Upper lobe of right lung (tissue), 1 donor: ENCODE data around the gene INPP5K. TPM values are rescaled to one million over a fixed set of nuclear protein-coding genes. Genes with fewer than 3 reads are reported as not detected.

Experiments used
- ATAC-seq: fragments of 200-7000 bp; cut with Tn5 transposase; one replicate; pipeline ENCODE4 v1.9.1; 2020; ENCODE audit warnings: mild to moderate bottlenecking, moderate library complexity
- DNase-seq: peaks from one replicate; pipeline ENCODE4 v3.0.0-alpha.2; 2020
- H3K27ac ChIP-seq: fragments of 200-600 bp; one replicate; pipeline ENCODE4 v1.8.0; 2022
- H3K27me3 ChIP-seq: fragments of 200-600 bp; one replicate; pipeline ENCODE4 v1.8.0; 2022; ENCODE audit warnings: mild to moderate bottlenecking
- H3K36me3 ChIP-seq: fragments of 200-600 bp; one replicate; pipeline ENCODE4 v1.8.0; 2022
- H3K4me1 ChIP-seq: fragments of 200-600 bp; one replicate; pipeline ENCODE4 v1.8.0; 2022
- H3K4me3 ChIP-seq: fragments of 200-600 bp; one replicate; pipeline ENCODE4 v1.8.0; 2022; ENCODE audit warnings: mild to moderate bottlenecking
- H3K9me3 ChIP-seq: fragments of 200-600 bp; one replicate; pipeline ENCODE4 v1.8.0; 2022
- CTCF ChIP-seq: fragments of 200-600 bp; IDR thresholded peaks from one replicate; pipeline ENCODE4 v1.8.0; 2022; ENCODE audit warnings: antibody characterized with exemption
- intact Hi-C: fragments of 100-400 bp; cut with DNase I; formaldehyde crosslinking; loops from one replicate; pipeline ENCODE4 v1.11.0; 2022
- total RNA-seq: library from RNA; stranded (reverse); fragmentation: NEBNext Ultra II Directional; extraction: Animal tissue kit (Norgen Biotek cat#: 25700); gene quantifications from one replicate; pipeline ENCODE4 v1.2.1, GENCODE V29; 2021
- donor health status: DM: no; HTN: yes; CAD: no; lungs with severe emphysema.

The INPP5K gene
- total RNA-seq, 1 donor from 2014 or later, result 69.8 TPM

GRCh38 chr17:1557355-1558095, 41.1 kb upstream of the INPP5K start:
- TF ChIP-seq CTCF, result no peak
- H3K9me3 ChIP-seq, result no peaks in the 10 kb centered on the region
- intact Hi-C loops, result no loop called here
- no peak overlapping the region for H3K4me3 ChIP-seq
- no peak overlapping the region for H3K27ac ChIP-seq
- H3K4me1 ChIP-seq, result peaks cover 66% of the 10 kb centered on the region
- ATAC-seq (no peak), DNase-seq (no peak)
- H3K27me3 ChIP-seq, result no peaks in the 10 kb centered on the region
- H3K36me3 ChIP-seq, result peaks cover 13% of the 10 kb centered on the region

- Histone ChIP-seq H3K27me3 (no peaks in the 10 kb centered on the region), H3K4me1 (peaks cover 58% of the 10 kb centered on the region), H3K36me3 (peaks cover 30% of the 10 kb centered on the region), H3K9me3 (no peaks in the 10 kb centered on the region), H3K4me3 (no peak overlapping the region), H3K27ac (peak overlapping the region; percentile 11)
- no peak for DNase-seq
- TF ChIP-seq CTCF, result no peak
- peak; percentile 46 for ATAC-seq
- intact Hi-C loops, result no loop called here
These were observed 39.4 kb upstream of the INPP5K start for GRCh38 chr17:1555651-1556471.

GRCh38 chr17:1554751-1555540, 38.5 kb upstream of the INPP5K start:
- DNase-seq (no peak), ATAC-seq (no peak)
- no peak for TF ChIP-seq CTCF
- no peak overlapping the region for H3K4me3 ChIP-seq
- peaks cover 39% of the 10 kb centered on the region for H3K36me3 ChIP-seq
- H3K27me3 ChIP-seq, result no peaks in the 10 kb centered on the region
- H3K4me1 ChIP-seq, result peaks cover 48% of the 10 kb centered on the region
- H3K9me3 ChIP-seq, result no peaks in the 10 kb centered on the region
- peak overlapping the region; percentile 11 for H3K27ac ChIP-seq
- intact Hi-C loops, result no loop called here

- ATAC-seq (peak; percentile 67), DNase-seq (no peak)
- H3K27me3 ChIP-seq, result no peaks in the 10 kb centered on the region
- H3K36me3 ChIP-seq, result peaks cover 52% of the 10 kb centered on the region
- intact Hi-C loops, result no loop called here
- peaks cover 38% of the 10 kb centered on the region for H3K4me1 ChIP-seq
- peak overlapping the region; percentile 55 for H3K27ac ChIP-seq
- H3K4me3 ChIP-seq, result no peak overlapping the region
- no peaks in the 10 kb centered on the region for H3K9me3 ChIP-seq
- TF ChIP-seq CTCF, result no peak
These were observed 37.2 kb upstream of the INPP5K start for GRCh38 chr17:1553354-1554266.

- Histone ChIP-seq H3K36me3 (peaks cover 59% of the 10 kb centered on the region), H3K4me1 (peaks cover 38% of the 10 kb centered on the region), H3K27ac (peak overlapping the region; percentile 17), H3K9me3 (no peaks in the 10 kb centered on the region), H3K4me3 (no peak overlapping the region), H3K27me3 (no peaks in the 10 kb centered on the region)
- no peak for TF ChIP-seq CTCF
- DNase-seq (no peak), ATAC-seq (no peak)
- intact Hi-C loops, result no loop called here
These were observed 36.5 kb upstream of the INPP5K start for GRCh38 chr17:1552932-1553331.
